ENCODE results near the gene CACNG4. TPM values are rescaled to one million over a fixed set of nuclear protein-coding genes. Genes with fewer than 3 reads are reported as not detected.

The CACNG4 gene
- total RNA-seq, 1 donor from 2014 or later, result 0.34 TPM

DNA sequence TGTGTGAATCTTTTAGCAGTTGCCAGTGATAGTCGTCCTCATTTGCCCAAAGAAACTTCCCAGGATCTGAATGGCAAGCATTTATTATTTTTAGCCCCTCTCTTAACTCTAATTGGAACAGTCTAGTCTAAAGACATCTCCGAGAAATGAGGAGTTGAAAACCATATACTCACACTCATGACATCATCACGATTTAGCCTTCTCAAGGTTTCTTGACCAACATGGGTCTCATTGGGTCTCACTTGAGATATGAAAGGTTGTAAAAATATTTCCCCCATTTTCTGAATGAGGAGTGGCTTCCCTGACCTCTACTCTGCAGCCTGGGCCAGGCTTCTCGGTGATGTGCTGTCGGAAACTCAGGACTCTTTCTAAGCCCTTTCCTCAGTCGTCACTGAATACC, 42.8 kb downstream of the CACNG4 start:
- Histone ChIP-seq H3K36me3 (no peaks in the 10 kb centered on the region), H4K20me1 (ENCODE audit: low read depth) (no peaks in the 10 kb centered on the region), H3F3A (ENCODE audit: low read depth) (no peaks in the 10 kb centered on the region), H3K9ac (no peak overlapping the region), H3K9me3 (ENCODE audit: low read depth) (no peaks in the 10 kb centered on the region), H3K4me3 (no peak overlapping the region), H3K4me1 (peaks cover 10% of the 10 kb centered on the region), H3K79me2 (ENCODE audit: low read depth) (no peaks in the 10 kb centered on the region), H3K27ac (no peak overlapping the region), H3K4me2 (no peak overlapping the region), H2AFZ (replicated peaks) (no peak overlapping the region), H3K27me3 (no peaks in the 10 kb centered on the region)
- TF ChIP-seq EZH2phosphoT487 (IDR thresholded peaks at IDR 0.05) (no peak), EZH2 (IDR thresholded peaks at IDR 0.05) (no peak), CTCF (IDR thresholded peaks at IDR 0.05) (no peak)
- H3K4me1 Mint-ChIP-seq, result peaks cover 28% of the 10 kb centered on the region
- no peaks in the 10 kb centered on the region for H3K9me3 Mint-ChIP-seq
- H3K36me3 Mint-ChIP-seq, result peaks cover 33% of the 10 kb centered on the region
- peaks cover 11% of the 10 kb centered on the region for H3K27me3 Mint-ChIP-seq (ENCODE audit: insufficient read depth, low read depth)
- DNase-seq (ENCODE audit: low spot score), result no peak
- H3K27ac Mint-ChIP-seq, result no peak overlapping the region
- H3K4me3 Mint-ChIP-seq, result no peak overlapping the region

DNA sequence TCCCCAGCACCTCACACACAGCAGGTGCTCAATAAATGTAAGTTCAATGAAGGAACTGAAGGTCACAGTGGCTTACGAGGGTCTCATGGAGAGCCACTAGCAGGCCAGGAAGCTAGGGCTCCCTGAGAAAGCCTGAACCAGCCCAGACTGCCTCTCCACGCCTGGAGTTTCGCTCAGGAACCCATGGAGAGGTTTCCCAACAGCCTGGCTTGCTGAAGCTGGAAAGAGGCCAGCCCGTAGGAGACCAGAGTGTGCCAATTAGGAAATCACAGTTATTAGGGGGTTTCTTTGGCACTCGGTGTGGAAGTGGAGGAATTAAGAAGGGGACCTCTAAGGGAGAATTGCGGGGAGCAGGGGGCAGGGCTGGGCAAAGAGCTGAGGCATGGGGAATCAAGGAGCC, 43.6 kb downstream of the CACNG4 start:
- Histone ChIP-seq H3K9me3 (ENCODE audit: low read depth) (no peaks in the 10 kb centered on the region), H3K27ac (no peak overlapping the region), H3K4me2 (no peak overlapping the region), H3K4me1 (peaks cover 10% of the 10 kb centered on the region), H2AFZ (replicated peaks) (no peak overlapping the region), H3K4me3 (no peak overlapping the region), H3K79me2 (ENCODE audit: low read depth) (no peaks in the 10 kb centered on the region), H3F3A (ENCODE audit: low read depth) (no peaks in the 10 kb centered on the region), H4K20me1 (ENCODE audit: low read depth) (no peaks in the 10 kb centered on the region), H3K9ac (no peak overlapping the region), H3K27me3 (no peaks in the 10 kb centered on the region), H3K36me3 (no peaks in the 10 kb centered on the region)
- Mint-ChIP-seq H3K4me3 (peak overlapping the region; percentile 41), H3K4me1 (peaks cover 23% of the 10 kb centered on the region), H3K27ac (no peak overlapping the region), H3K36me3 (peaks cover 38% of the 10 kb centered on the region), H3K27me3 (ENCODE audit: insufficient read depth, low read depth) (peaks cover 11% of the 10 kb centered on the region), H3K9me3 (no peaks in the 10 kb centered on the region)
- no peak for DNase-seq (ENCODE audit: low spot score)
- TF ChIP-seq EZH2phosphoT487 (IDR thresholded peaks at IDR 0.05) (no peak), CTCF (IDR thresholded peaks at IDR 0.05) (no peak), EZH2 (IDR thresholded peaks at IDR 0.05) (no peak)

DNA sequence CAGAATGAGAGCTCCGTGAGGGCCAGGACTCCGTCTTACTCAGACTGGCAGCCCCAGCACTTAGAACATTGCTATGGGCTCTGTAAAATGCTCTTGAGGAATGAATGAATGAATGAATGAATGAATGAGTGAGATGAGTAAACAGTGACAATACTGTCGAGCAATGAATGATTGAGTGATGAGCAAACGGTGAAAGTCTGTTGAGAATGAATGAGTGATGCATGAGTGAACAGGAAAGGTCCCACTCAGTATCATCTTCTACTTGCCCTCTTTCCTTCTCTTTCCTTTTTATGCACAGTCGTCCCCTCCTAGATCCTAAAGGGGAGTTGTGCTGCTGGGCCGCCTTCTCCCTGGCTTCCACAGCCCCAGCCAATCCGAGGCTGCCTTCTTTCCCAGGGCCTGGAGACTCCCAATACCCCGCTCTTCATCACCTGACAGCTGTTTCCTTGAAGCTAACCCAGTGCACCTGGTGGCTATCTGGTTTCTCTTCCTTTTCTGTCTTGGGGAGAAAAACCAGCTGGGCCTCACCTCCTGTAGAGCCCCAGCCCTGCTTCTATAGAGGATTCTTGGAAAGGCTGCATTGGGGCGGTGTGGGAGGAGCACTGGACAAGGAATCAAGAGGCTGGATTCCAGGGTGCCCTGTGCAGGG, 47.1 kb downstream of the CACNG4 start:
- peaks cover 8% of the 10 kb centered on the region for H3K4me1 Mint-ChIP-seq
- H3K9me3 Mint-ChIP-seq, result no peaks in the 10 kb centered on the region
- no peak for DNase-seq (ENCODE audit: low spot score)
- no peak overlapping the region for H3K4me3 ChIP-seq
- H3K27ac ChIP-seq, result no peak overlapping the region
- no peak overlapping the region for H2AFZ ChIP-seq (replicated peaks)
- H3K9ac ChIP-seq, result no peak overlapping the region
- no peaks in the 10 kb centered on the region for H3F3A ChIP-seq (ENCODE audit: low read depth)
- no peak overlapping the region for H3K27ac Mint-ChIP-seq
- H3K4me1 ChIP-seq, result no peaks in the 10 kb centered on the region
- H3K27me3 ChIP-seq, result no peaks in the 10 kb centered on the region
- H3K27me3 Mint-ChIP-seq (ENCODE audit: insufficient read depth, low read depth), result peaks cover 9% of the 10 kb centered on the region
- H3K9me3 ChIP-seq (ENCODE audit: low read depth), result no peaks in the 10 kb centered on the region
- no peaks in the 10 kb centered on the region for H3K36me3 ChIP-seq
- TF ChIP-seq CTCF (IDR thresholded peaks at IDR 0.05), result no peak
- TF ChIP-seq EZH2 (IDR thresholded peaks at IDR 0.05), result no peak
- no peak for TF ChIP-seq EZH2phosphoT487 (IDR thresholded peaks at IDR 0.05)
- H3K4me3 Mint-ChIP-seq, result no peak overlapping the region
- H3K79me2 ChIP-seq (ENCODE audit: low read depth), result no peaks in the 10 kb centered on the region
- H3K4me2 ChIP-seq, result no peak overlapping the region
- H3K36me3 Mint-ChIP-seq, result peaks cover 39% of the 10 kb centered on the region
- no peaks in the 10 kb centered on the region for H4K20me1 ChIP-seq (ENCODE audit: low read depth)
